ENCODE results near the gene TBC1D22A.

DNA sequence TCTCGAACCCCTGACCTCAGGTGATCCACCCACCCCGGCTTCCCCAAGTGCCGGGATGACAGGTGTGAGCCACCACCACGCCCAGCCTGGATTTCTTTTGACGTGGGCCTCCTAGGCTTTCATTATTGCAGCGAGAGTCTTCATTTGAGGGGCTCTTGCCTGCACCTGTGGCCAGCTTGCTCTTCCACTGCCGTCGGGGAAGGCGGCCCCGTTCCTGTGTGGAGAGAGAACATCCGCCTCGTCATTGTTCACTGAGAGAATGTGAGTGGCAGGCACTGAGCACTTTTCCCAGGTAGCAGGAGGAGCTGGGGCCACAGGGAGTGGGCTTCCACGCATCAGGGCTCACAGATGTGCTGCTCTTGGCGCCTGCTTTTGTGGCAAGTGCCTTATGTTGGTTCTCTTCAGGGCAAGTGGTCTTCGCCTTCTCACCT, 365.0 kb downstream of the TBC1D22A start:
- TF ChIP-seq POLR2AphosphoS5 (IDR thresholded peaks at IDR 0.05; ENCODE audit: low read depth, low read length), result no peak
- TF ChIP-seq EZH2 (IDR thresholded peaks at IDR 0.05), result no peak
